ENCODE data around the gene MAU2.

DNA sequence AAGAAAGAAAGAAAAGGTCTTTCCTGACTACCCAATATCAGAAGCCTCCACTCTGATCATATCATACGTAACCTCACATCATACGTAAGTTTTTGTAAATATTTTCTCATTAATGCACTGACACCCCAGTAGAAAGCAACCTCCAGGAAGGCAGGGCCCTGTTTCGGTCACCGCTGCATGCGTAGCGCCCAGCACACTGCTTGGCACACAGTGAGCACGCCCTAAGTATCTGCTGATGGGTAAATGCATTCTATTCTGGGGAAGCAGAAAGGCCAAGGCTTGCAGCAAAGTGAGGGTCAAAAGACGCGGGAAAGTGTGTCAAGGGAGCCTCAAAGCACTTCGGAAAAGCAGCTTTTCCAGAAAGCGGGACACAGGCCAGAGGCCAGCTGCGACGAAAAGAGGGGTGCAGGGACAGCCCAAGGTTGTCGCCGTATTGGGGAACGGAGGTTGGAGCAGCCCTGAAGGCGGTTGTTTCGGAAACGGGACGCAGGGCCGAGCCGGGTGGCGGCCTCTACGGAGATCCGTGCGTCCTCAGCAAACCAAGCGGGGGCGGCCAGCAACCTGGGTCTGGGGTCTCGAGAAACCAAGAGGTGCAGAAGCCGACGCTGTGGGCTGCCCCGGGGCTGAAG lies 783 bp upstream of the MAU2 start:
- TF ChIP-seq, protein P1, sequence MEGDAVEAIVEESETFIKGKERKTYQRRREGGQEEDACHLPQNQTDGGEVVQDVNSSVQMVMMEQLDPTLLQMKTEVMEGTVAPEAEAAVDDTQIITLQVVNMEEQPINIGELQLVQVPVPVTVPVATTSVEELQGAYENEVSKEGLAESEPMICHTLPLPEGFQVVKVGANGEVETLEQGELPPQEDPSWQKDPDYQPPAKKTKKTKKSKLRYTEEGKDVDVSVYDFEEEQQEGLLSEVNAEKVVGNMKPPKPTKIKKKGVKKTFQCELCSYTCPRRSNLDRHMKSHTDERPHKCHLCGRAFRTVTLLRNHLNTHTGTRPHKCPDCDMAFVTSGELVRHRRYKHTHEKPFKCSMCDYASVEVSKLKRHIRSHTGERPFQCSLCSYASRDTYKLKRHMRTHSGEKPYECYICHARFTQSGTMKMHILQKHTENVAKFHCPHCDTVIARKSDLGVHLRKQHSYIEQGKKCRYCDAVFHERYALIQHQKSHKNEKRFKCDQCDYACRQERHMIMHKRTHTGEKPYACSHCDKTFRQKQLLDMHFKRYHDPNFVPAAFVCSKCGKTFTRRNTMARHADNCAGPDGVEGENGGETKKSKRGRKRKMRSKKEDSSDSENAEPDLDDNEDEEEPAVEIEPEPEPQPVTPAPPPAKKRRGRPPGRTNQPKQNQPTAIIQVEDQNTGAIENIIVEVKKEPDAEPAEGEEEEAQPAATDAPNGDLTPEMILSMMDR (IDR thresholded peaks at IDR 0.05; ENCODE audit: low read length): no peak
- TF ChIP-seq EZH2 (IDR thresholded peaks at IDR 0.05; ENCODE audit: borderline replicate concordance, low read length): no peak
